Nephron progenitor cell (in vitro differentiated cells): ENCODE measurements around the gene AAK1.

Experiments
- DNase-seq: peaks from one replicate; pipeline ENCODE4 v3.0.0; 2021
- H3K27ac Mint-ChIP-seq: 2 replicates; pipeline ENCODE4 v1.8.0; 2021; ENCODE audit warnings: mild to moderate bottlenecking, moderate library complexity, mixed read lengths
- H3K27me3 Mint-ChIP-seq: 2 replicates; pipeline ENCODE4 v1.8.0; 2021; ENCODE audit warnings: mild to moderate bottlenecking, low read depth, mixed read lengths; ENCODE audit not compliant: poor library complexity
- H3K36me3 Mint-ChIP-seq: 2 replicates; pipeline ENCODE4 v1.8.0; 2021; ENCODE audit warnings: low read depth, mixed read lengths
- H3K4me1 Mint-ChIP-seq: 2 replicates; pipeline ENCODE4 v1.8.0; 2021; ENCODE audit warnings: mixed read lengths
- H3K4me3 Mint-ChIP-seq: 2 replicates; pipeline ENCODE4 v1.8.0; 2021; ENCODE audit warnings: mild to moderate bottlenecking, moderate library complexity, mixed read lengths
- H3K9me3 Mint-ChIP-seq: 2 replicates; pipeline ENCODE4 v1.8.0; 2021; ENCODE audit warnings: mild to moderate bottlenecking, moderate library complexity, mixed read lengths
- CTCF ChIP-seq: fragments of 200-600 bp; sonication (generic); IDR thresholded peaks from 2 replicates; pipeline ENCODE4 v1.5.0; 2021; ENCODE audit warnings: antibody characterized with exemption

The AAK1 gene

GRCh38 chr2:69495861-69496260 is 147.7 kb downstream of the AAK1 start:
- no peak for DNase-seq
- peaks cover 11% of the 10 kb centered on the region for H3K36me3 Mint-ChIP-seq
- H3K27me3 Mint-ChIP-seq: peaks cover 5% of the 10 kb centered on the region
- TF ChIP-seq CTCF: no peak
- no peak overlapping the region for H3K4me3 Mint-ChIP-seq
- H3K27ac Mint-ChIP-seq: no peak overlapping the region
- no peaks in the 10 kb centered on the region for H3K4me1 Mint-ChIP-seq
- no peaks in the 10 kb centered on the region for H3K9me3 Mint-ChIP-seq

GRCh38 chr2:69495008-69495407 is 148.5 kb downstream of the AAK1 start:
- TF ChIP-seq CTCF: no peak
- Mint-ChIP-seq H3K4me1 (peaks cover 3% of the 10 kb centered on the region), H3K9me3 (no peaks in the 10 kb centered on the region), H3K27ac (no peak overlapping the region), H3K36me3 (peaks cover 18% of the 10 kb centered on the region), H3K27me3 (peaks cover 5% of the 10 kb centered on the region), H3K4me3 (no peak overlapping the region)
- DNase-seq: no peak

GRCh38 chr2:69494126-69494525 is 149.4 kb downstream of the AAK1 start:
- Mint-ChIP-seq H3K27me3 (peaks cover 5% of the 10 kb centered on the region), H3K27ac (no peak overlapping the region)
- TF ChIP-seq CTCF: no peak

GRCh38 chr2:69493268-69493667 is 150.3 kb downstream of the AAK1 start:
- Mint-ChIP-seq H3K4me3 (no peak overlapping the region), H3K27me3 (peaks cover 5% of the 10 kb centered on the region), H3K27ac (peak overlapping the region; percentile 76), H3K4me1 (peaks cover 16% of the 10 kb centered on the region), H3K36me3 (peaks cover 27% of the 10 kb centered on the region), H3K9me3 (no peaks in the 10 kb centered on the region)
- DNase-seq: no peak
- TF ChIP-seq CTCF: no peak

More at GRCh38 chr2:69494126-69494525, 149.4 kb downstream of the AAK1 start:
- H3K36me3 Mint-ChIP-seq: peaks cover 25% of the 10 kb centered on the region
- H3K9me3 Mint-ChIP-seq: no peaks in the 10 kb centered on the region
- no peak for DNase-seq
- H3K4me3 Mint-ChIP-seq: no peak overlapping the region
- H3K4me1 Mint-ChIP-seq: peaks cover 11% of the 10 kb centered on the region

GRCh38 chr2:69491864-69492263 is 151.7 kb downstream of the AAK1 start:
- DNase-seq: no peak
- no peak overlapping the region for H3K27ac Mint-ChIP-seq
- H3K27me3 Mint-ChIP-seq: no peaks in the 10 kb centered on the region
- H3K9me3 Mint-ChIP-seq: no peaks in the 10 kb centered on the region
- H3K36me3 Mint-ChIP-seq: peaks cover 29% of the 10 kb centered on the region
- no peak overlapping the region for H3K4me3 Mint-ChIP-seq
- H3K4me1 Mint-ChIP-seq: peaks cover 16% of the 10 kb centered on the region
- TF ChIP-seq CTCF: no peak

GRCh38 chr2:69490486-69490885 is 153.1 kb downstream of the AAK1 start:
- DNase-seq: no peak
- H3K4me3 Mint-ChIP-seq: no peak overlapping the region
- no peaks in the 10 kb centered on the region for H3K27me3 Mint-ChIP-seq
- no peaks in the 10 kb centered on the region for H3K9me3 Mint-ChIP-seq
- H3K27ac Mint-ChIP-seq: no peak overlapping the region
- H3K36me3 Mint-ChIP-seq: peaks cover 35% of the 10 kb centered on the region
- H3K4me1 Mint-ChIP-seq: peaks cover 16% of the 10 kb centered on the region
- no peak for TF ChIP-seq CTCF
